Liver (tissue), 9 donors: ENCODE data around the gene CEP78. TPM values are rescaled to one million over a fixed set of nuclear protein-coding genes. Genes with fewer than 3 reads are reported as not detected.

ENCODE experiments used
- DNase-seq: peaks from one replicate; pipeline ENCODE4 v3.0.0-alpha.2; 2017; ENCODE audit warnings: low spot score
- H3K27ac ChIP-seq, 2 donors: one replicate each; pipeline ENCODE4 v1.7.0; 2013; ENCODE audit warnings: inconsistent platforms in 2 of 2, low read length in 2 of 2, control low read depth in 1 of 2, low read depth in 1 of 2, mild to moderate bottlenecking in 1 of 2
- H3K27me3 ChIP-seq, 4 donors: one replicate each; pipeline versions ENCODE4 v1.6.1 to v1.7.0; 2013; ENCODE audit warnings: low read length in 3 of 4, inconsistent platforms in 1 of 4, mild to moderate bottlenecking in 1 of 4, moderate library complexity in 1 of 4; ENCODE audit not compliant: control insufficient read depth in 4 of 4, insufficient read depth in 4 of 4
- H3K36me3 ChIP-seq, 4 donors: one replicate each; pipeline versions ENCODE4 v1.6.1 to v1.7.0; 2013; ENCODE audit warnings: low read length in 3 of 4, mild to moderate bottlenecking in 3 of 4, low read depth in 1 of 4, moderate library complexity in 1 of 4; ENCODE audit not compliant: control insufficient read depth in 4 of 4, insufficient read depth in 3 of 4
- H3K4me1 ChIP-seq, 4 donors: one replicate each; pipeline versions ENCODE4 v1.6.1 to v1.7.0; 2013; ENCODE audit warnings: low read length in 3 of 4, mild to moderate bottlenecking in 3 of 4, moderate library complexity in 1 of 4; ENCODE audit not compliant: control insufficient read depth in 4 of 4, insufficient read depth in 4 of 4
- H3K4me3 ChIP-seq, 3 donors: one replicate each; pipeline versions ENCODE4 v1.6.1 to v1.7.0; 2013; ENCODE audit warnings: low read length in 3 of 3, control low read depth in 1 of 3, low read depth in 1 of 3, mild to moderate bottlenecking in 1 of 3
- H3K9ac ChIP-seq, 2 donors: one replicate each; pipeline ENCODE4 v1.7.0; 2013; ENCODE audit warnings: low read length in 2 of 2, mild to moderate bottlenecking in 2 of 2, moderate library complexity in 2 of 2, control low read depth in 1 of 2, low read depth in 1 of 2
- H3K9me3 ChIP-seq, 4 donors: one replicate each; pipeline versions ENCODE4 v1.6.1 to v1.7.0; 2013; ENCODE audit warnings: low read length in 3 of 4; ENCODE audit not compliant: control insufficient read depth in 4 of 4
- ATF3 ChIP-seq: IDR thresholded peaks from 2 replicates; pipeline ENCODE4 v1.6.1; 2016; ENCODE audit warnings: antibody characterized with exemption
- CTCF ChIP-seq: fragments of 150-350 bp; IDR thresholded peaks from 2 replicates; pipeline ENCODE4 v1.5.1; 2017; ENCODE audit warnings: improper control_type of control experiment, low read depth, low read length; ENCODE audit not compliant: missing input control
- FOXA1 ChIP-seq: IDR thresholded peaks from 2 replicates; pipeline ENCODE4 v1.6.1; 2016; ENCODE audit warnings: antibody characterized with exemption
- FOXA2 ChIP-seq: IDR thresholded peaks from 2 replicates; pipeline ENCODE4 v1.6.1; 2016; ENCODE audit warnings: antibody characterized with exemption
- GABPA ChIP-seq, 2 donors: IDR thresholded peaks in 1 of 2; conservative IDR thresholded peaks in 1 of 2; 2 replicates each; pipeline ENCODE4 v1.6.1; 2016; ENCODE audit warnings: antibody characterized with exemption in 2 of 2, mild to moderate bottlenecking in 1 of 2, moderate library complexity in 1 of 2
- HNF4A ChIP-seq, 2 donors: conservative IDR thresholded peaks; 2 replicates each; pipeline ENCODE4 v1.6.1; 2016; ENCODE audit warnings: antibody characterized with exemption in 2 of 2, mild to moderate bottlenecking in 2 of 2
- HNF4G ChIP-seq: IDR thresholded peaks from 2 replicates; pipeline ENCODE4 v1.6.1; 2016; ENCODE audit warnings: antibody characterized with exemption
- JUND ChIP-seq, 2 donors: IDR thresholded peaks; 2 replicates each; pipeline ENCODE4 v1.6.1; 2016; ENCODE audit warnings: antibody characterized with exemption in 2 of 2
- MAX ChIP-seq: IDR thresholded peaks from 2 replicates; pipeline ENCODE4 v1.6.1; 2016; ENCODE audit warnings: antibody characterized with exemption
- NR2F2 ChIP-seq: IDR thresholded peaks from 2 replicates; pipeline ENCODE4 v1.6.1; 2016; ENCODE audit warnings: antibody characterized with exemption
- RAD21 ChIP-seq, 2 donors: IDR thresholded peaks; 2 replicates each; pipeline ENCODE4 v1.6.1; 2016; ENCODE audit warnings: antibody characterized with exemption in 2 of 2, mild to moderate bottlenecking in 2 of 2
- REST ChIP-seq: IDR thresholded peaks from 2 replicates; pipeline ENCODE4 v1.6.1; 2016; ENCODE audit warnings: antibody characterized with exemption, mild to moderate bottlenecking
- RXRA ChIP-seq, 2 donors: IDR thresholded peaks; 2 replicates each; pipeline ENCODE4 v1.6.1; 2017 to 2018; ENCODE audit warnings: antibody characterized with exemption in 2 of 2, mild to moderate bottlenecking in 1 of 2
- SP1 ChIP-seq: IDR thresholded peaks from 2 replicates; pipeline ENCODE4 v1.6.1; 2018; ENCODE audit warnings: antibody characterized with exemption, mild to moderate bottlenecking
- TAF1 ChIP-seq: conservative IDR thresholded peaks from 2 replicates; pipeline ENCODE4 v1.6.1; 2016; ENCODE audit warnings: antibody characterized with exemption, mild to moderate bottlenecking
- YY1 ChIP-seq: IDR thresholded peaks from 2 replicates; pipeline ENCODE4 v1.6.1; 2016; ENCODE audit warnings: antibody characterized with exemption, mild to moderate bottlenecking
- ZBTB33 ChIP-seq: IDR thresholded peaks from 2 replicates; pipeline ENCODE4 v1.6.1; 2016; ENCODE audit warnings: antibody characterized with exemption
- WGBS: extraction: QIAGEN DNeasy Blood & Tissue Kit; methylation state at CpG from one replicate; pipeline ENCODE4 v1.1.7; 2013; 5-methylcytosine and 5-hydroxymethylcytosine counted together
- polyA plus RNA-seq, 2 donors: library from polyadenylated mRNA; stranded (reverse) in 1 of 2; unstranded in 1 of 2; fragments of 200-250 nt in 1 of 2; fragments of >200 nt in 1 of 2; fragmentation: Nextera tagmentation in 1 of 2; extraction: Ambion mirVana in 1 of 2; gene quantifications; one replicate each; pipeline versions ENCODE4 v1.2.1 to v1.2.3, GENCODE V29; 2013 to 2015
- total RNA-seq, 2 donors: library from RNA; depleted of rRNA; stranded (reverse); fragments of >200 nt; gene quantifications; one replicate each; pipeline ENCODE4 v1.2.3, GENCODE V29; 2014
- donor health status: healthy.
- donor health status: healthy.
- donor health status: healthy.
- donor health status: healthy.
- donor health status: healthy.

Gene CEP78
- total and polyA plus RNA-seq, 4 donors = 2.6 to 12.0 (median 6.4) TPM

- TF ChIP-seq HNF4G (no peak), GABPA (IDR thresholded peaks at IDR 0.05 in 1 of 2, conservative IDR thresholded peaks at IDR 0.05 in 1 of 2) (no peak)
These were observed 64.3 kb downstream of the CEP78 start (continued) for GRCh38 chr9:78300209-78300608.

GRCh38 chr9:78301466-78301865 is 65.6 kb downstream of the CEP78 start:
- H3K4me3 ChIP-seq = no peak overlapping the region
- H3K4me1 ChIP-seq = peaks cover 3 to 58% (median 33%) of the 10 kb centered on the region in 4 donors
- H3K9me3 ChIP-seq = no peaks in the 10 kb centered on the region
- no peak overlapping the region for H3K9ac ChIP-seq
- H3K36me3 ChIP-seq = peaks cover 1 to 12% (median 6%) of the 10 kb centered on the region in 4 donors
- WGBS = 74% methylated on average over 2 of the region's 2 CpGs
- DNase-seq = no peak
- H3K27ac ChIP-seq = no peak overlapping the region
- TF ChIP-seq HNF4A (conservative IDR thresholded peaks at IDR 0.05) = peak in 1 of 2 donors; percentile 17
- no peak for TF ChIP-seq FOXA1
- no peaks in the 10 kb centered on the region for H3K27me3 ChIP-seq

GRCh38 chr9:78303377-78304062 is 67.6 kb downstream of the CEP78 start:
- H3K27ac ChIP-seq = no peak overlapping the region
- H3K9ac ChIP-seq = no peak overlapping the region
- 77% methylated on average over 3 of the region's 3 CpGs for WGBS
- DNase-seq = no peak
- H3K4me1 ChIP-seq = peaks cover 3 to 39% (median 23%) of the 10 kb centered on the region in 4 donors
- H3K4me3 ChIP-seq = no peak overlapping the region
- no peaks in the 10 kb centered on the region for H3K27me3 ChIP-seq
- no peaks in the 10 kb centered on the region for H3K9me3 ChIP-seq
- no peak for TF ChIP-seq RAD21 (IDR thresholded peaks at IDR 0.05)
- TF ChIP-seq JUND (IDR thresholded peaks at IDR 0.05) = no peak
- peak; percentile 35 for TF ChIP-seq SP1
- no peak for TF ChIP-seq ZBTB33
- TF ChIP-seq ATF3 = no peak
- TF ChIP-seq TAF1 = no peak
- TF ChIP-seq YY1 = no peak
- no peak for TF ChIP-seq CTCF
- no peak for TF ChIP-seq MAX
- no peak for TF ChIP-seq FOXA1
- no peak for TF ChIP-seq FOXA2
- no peak for TF ChIP-seq REST
- TF ChIP-seq HNF4A (conservative IDR thresholded peaks at IDR 0.05) = peak; percentile 71 to 81
- TF ChIP-seq HNF4G = no peak
- TF ChIP-seq GABPA (IDR thresholded peaks at IDR 0.05 in 1 of 2, conservative IDR thresholded peaks at IDR 0.05 in 1 of 2) = no peak
- TF ChIP-seq RXRA (IDR thresholded peaks at IDR 0.05) = peak in 1 of 2 donors; percentile 39
- TF ChIP-seq NR2F2 = no peak
- peaks cover 4 to 24% (median 17%) of the 10 kb centered on the region in 4 donors for H3K36me3 ChIP-seq
